Cortex of kidney (tissue), 1 donor: ENCODE results near the gene ZBTB4.
"Not testable (repeated sequence)": the region's sequence is repeated elsewhere in the genome, so short reads cannot be mapped to it uniquely, and the experiment has no call there.

ENCODE experiments used
- DNase-seq: peaks from one replicate; lab custom pipeline; 2025; lab: John Stamatoyannopoulos, UW

ZBTB4 gene

GRCh38 chr17:7470457-7470973 is 8.9 kb downstream of the ZBTB4 start:
- DNase-seq: not testable (repeated sequence)

GRCh38 chr17:7469843-7470242 is 9.6 kb downstream of the ZBTB4 start:
- DNase-seq: not testable (repeated sequence)

- DNase-seq: no peak
Measured at GRCh38 chr17:7468804-7469389, 10.5 kb downstream of the ZBTB4 start.

- DNase-seq: no peak
Measured at GRCh38 chr17:7468290-7468689, 11.1 kb downstream of the ZBTB4 start.

GRCh38 chr17:7467498-7467897 is 11.9 kb downstream of the ZBTB4 start:
- no peak for DNase-seq

GRCh38 chr17:7466639-7467341 is 12.6 kb downstream of the ZBTB4 start:
- no peak for DNase-seq

GRCh38 chr17:7466318-7466638 is 13.2 kb downstream of the ZBTB4 start:
- no peak for DNase-seq

- no peak for DNase-seq
Measured at GRCh38 chr17:7465597-7466275, 13.7 kb downstream of the ZBTB4 start.

- no peak for DNase-seq
Measured at GRCh38 chr17:7464081-7464480, 15.3 kb downstream of the ZBTB4 start.

- DNase-seq: no peak
Measured at GRCh38 chr17:7463372-7463846, 16.0 kb downstream of the ZBTB4 start.

GRCh38 chr17:7462474-7463371 is 16.7 kb downstream of the ZBTB4 start:
- no peak for DNase-seq

- no peak for DNase-seq
Measured at GRCh38 chr17:7460850-7461660, 18.4 kb downstream of the ZBTB4 start.

- DNase-seq: no peak
Measured at GRCh38 chr17:7459961-7460545, 19.4 kb downstream of the ZBTB4 start.

GRCh38 chr17:7448461-7448860 is 31.0 kb downstream of the ZBTB4 start:
- no peak for DNase-seq

GRCh38 chr17:7445619-7445968 is 33.8 kb downstream of the ZBTB4 start:
- no peak for DNase-seq

- no peak for DNase-seq
Measured at GRCh38 chr17:7444682-7445618, 34.5 kb downstream of the ZBTB4 start, which contains the start of gene CHRNB1. CHRNB1 (plus strand) TSS chr17:7445061; CDS start chr17:7445128, 67 bp downstream.

- no peak for DNase-seq
Measured at GRCh38 chr17:7443499-7444485, 35.6 kb downstream of the ZBTB4 start.

GRCh38 chr17:7442142-7442541 is 37.3 kb downstream of the ZBTB4 start:
- DNase-seq: no peak
